Measurements from ENCODE around the gene ADGRG7. TPM values are rescaled to one million over a fixed set of nuclear protein-coding genes. Genes with fewer than 3 reads are reported as not detected.

ADGRG7 gene
- total RNA-seq, 6 experiments from 2014 or later, result not detected

DNA sequence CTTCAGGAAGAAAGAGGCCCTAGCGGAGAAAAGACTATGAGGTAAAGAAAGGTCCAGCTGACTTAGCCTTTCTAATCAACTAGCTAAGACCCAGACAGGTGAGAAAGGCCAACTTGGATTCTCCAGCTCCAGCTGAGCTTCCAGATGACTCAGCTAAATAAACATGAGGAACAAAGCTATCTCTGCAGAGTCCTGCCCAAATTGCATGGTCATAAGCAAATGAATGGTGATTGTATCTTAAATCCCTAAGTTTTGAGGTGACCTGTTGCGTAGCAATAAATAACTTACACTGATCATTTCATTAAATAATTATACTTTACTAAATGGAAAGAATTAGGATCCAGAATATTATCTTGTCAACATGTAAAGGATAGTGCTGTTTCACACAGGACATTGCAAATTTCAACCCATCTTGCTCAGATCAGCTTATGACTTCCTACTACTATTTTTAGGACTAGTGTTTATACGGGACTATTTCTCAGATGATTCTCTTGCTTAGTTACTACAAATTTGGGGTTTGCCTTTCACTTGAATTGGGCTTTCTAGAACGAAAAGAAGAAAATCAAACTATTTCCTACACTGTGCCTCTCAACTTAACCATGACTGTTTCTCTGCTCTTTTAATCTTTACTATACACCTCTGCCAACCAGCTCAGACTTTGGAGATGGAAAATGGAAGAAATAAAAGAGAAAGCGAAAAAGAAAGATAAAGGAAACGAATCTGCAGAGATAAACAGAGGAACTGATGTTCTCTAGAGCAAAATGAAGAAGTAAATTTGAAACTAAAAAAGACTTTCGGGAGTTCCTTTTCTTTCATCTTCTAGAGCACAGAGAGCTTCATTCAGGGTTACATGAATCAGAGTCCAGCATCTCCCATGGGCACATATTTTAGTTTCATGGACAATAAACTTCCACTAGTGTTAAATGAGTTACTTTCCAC lies 6.6 kb upstream of the ADGRG7 start:
- H3K36me3 Mint-ChIP-seq (ENCODE audit: low read depth), result no peaks in the 10 kb centered on the region; the same call in 1 of the 2 replicates
- H3K27me3 Mint-ChIP-seq (ENCODE audit: insufficient read depth), result peaks cover 16% of the 10 kb centered on the region
- H3K9me3 Mint-ChIP-seq, result peaks cover 8% of the 10 kb centered on the region; the same call in 1 of the 2 replicates
- no peak overlapping the region for H3K27ac Mint-ChIP-seq
- no peak for DNase-seq
- TF ChIP-seq, protein P1, sequence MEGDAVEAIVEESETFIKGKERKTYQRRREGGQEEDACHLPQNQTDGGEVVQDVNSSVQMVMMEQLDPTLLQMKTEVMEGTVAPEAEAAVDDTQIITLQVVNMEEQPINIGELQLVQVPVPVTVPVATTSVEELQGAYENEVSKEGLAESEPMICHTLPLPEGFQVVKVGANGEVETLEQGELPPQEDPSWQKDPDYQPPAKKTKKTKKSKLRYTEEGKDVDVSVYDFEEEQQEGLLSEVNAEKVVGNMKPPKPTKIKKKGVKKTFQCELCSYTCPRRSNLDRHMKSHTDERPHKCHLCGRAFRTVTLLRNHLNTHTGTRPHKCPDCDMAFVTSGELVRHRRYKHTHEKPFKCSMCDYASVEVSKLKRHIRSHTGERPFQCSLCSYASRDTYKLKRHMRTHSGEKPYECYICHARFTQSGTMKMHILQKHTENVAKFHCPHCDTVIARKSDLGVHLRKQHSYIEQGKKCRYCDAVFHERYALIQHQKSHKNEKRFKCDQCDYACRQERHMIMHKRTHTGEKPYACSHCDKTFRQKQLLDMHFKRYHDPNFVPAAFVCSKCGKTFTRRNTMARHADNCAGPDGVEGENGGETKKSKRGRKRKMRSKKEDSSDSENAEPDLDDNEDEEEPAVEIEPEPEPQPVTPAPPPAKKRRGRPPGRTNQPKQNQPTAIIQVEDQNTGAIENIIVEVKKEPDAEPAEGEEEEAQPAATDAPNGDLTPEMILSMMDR (IDR thresholded peaks at IDR 0.05), result no peak
- H3K4me1 Mint-ChIP-seq (ENCODE audit: low read depth), result peaks cover 20% of the 10 kb centered on the region
- H3K4me3 Mint-ChIP-seq, result peak overlapping the region; percentile 3; the same call in 1 of the 2 replicates

DNA sequence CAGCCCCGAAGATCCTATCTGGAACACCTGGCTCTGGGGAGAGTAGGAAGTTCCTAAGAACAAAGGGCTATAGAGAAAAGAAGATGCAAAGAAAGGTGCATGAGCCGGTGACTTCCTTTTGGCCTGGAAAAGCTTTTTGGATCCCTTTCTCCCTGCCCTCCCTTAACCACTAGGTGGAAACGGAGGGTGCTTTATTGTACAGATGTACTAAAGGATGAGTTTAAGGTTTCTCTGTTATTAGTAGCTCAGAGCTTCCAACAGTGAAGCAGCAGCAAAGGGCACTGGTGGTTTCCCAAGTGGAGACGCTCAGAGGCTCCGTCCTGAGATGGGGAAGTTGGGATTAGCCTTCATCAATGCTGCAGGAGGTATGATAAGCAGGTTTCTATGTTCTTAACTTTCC lies 5.9 kb upstream of the ADGRG7 start:
- Mint-ChIP-seq H3K27me3 (ENCODE audit: insufficient read depth) (peaks cover 15% of the 10 kb centered on the region), H3K4me1 (ENCODE audit: low read depth) (peaks cover 20% of the 10 kb centered on the region), H3K9me3 (peaks cover 8% of the 10 kb centered on the region; the same call in 1 of the 2 replicates), H3K4me3 (peak overlapping the region; percentile 3; the same call in 1 of the 2 replicates), H3K36me3 (ENCODE audit: low read depth) (no peaks in the 10 kb centered on the region; the same call in 1 of the 2 replicates), H3K27ac (no peak overlapping the region)
- TF ChIP-seq, protein P1 (IDR thresholded peaks at IDR 0.05), result peak; percentile 72
- DNase-seq, result peak; percentile 29

DNA sequence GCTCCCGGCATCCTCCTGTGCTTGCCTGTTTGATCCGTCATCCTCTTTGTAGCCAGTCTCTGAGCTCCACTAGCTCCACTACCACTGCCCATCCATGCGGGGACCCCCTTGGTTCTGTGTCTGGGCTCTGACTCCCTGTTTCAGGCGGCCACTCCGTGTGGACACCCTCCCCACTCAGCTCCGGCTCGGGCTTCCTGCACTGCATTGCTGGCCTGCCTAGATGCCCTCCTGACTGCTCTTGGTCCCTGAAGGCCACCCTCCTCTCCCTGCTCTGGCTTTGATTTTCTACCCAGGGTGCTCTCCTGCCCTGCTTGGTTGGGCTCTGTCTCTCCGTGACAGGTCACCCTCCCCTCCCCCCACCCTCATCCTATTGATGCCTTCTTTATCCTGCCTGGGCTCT lies 4.0 kb upstream of the ADGRG7 start:
- TF ChIP-seq, protein P1 (IDR thresholded peaks at IDR 0.05), result no peak
- Mint-ChIP-seq H3K27ac (no peak overlapping the region), H3K9me3 (no peaks in the 10 kb centered on the region), H3K4me1 (ENCODE audit: low read depth) (peaks cover 15% of the 10 kb centered on the region), H3K36me3 (ENCODE audit: low read depth) (no peaks in the 10 kb centered on the region), H3K4me3 (no peak overlapping the region), H3K27me3 (ENCODE audit: insufficient read depth) (peaks cover 29% of the 10 kb centered on the region)
- DNase-seq, result no peak

DNA sequence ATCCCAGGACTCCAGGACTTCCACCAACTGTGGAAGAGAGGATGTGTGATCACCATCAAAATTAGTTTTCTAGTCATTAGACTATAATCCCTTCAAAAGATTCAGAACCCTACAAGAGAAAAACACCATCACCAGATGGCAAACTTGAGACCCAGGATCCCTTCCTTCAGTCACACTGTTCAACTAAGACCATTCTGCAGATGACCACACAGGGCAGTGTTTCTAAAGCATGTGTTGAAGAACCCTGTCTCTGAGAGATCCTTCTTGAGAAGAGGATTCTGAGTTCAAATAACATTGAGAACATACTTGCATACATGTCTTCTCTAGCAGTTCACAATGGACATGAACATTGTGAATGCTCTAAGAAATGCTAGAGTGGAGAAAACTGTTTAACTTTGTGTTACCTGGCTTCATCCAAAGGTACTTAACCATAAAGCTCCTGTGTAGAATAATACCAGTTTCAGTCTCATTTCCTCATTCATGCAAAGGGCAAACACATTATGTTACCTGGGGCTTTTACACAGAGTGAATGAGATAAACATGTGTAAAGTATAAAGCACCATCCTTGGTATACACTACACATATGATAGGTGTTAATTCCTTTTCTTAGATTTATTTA lies 2.4 kb upstream of the ADGRG7 start:
- Mint-ChIP-seq H3K4me3 (no peak overlapping the region), H3K4me1 (ENCODE audit: low read depth) (peaks cover 15% of the 10 kb centered on the region), H3K27ac (no peak overlapping the region), H3K9me3 (no peaks in the 10 kb centered on the region), H3K27me3 (ENCODE audit: insufficient read depth) (peaks cover 31% of the 10 kb centered on the region), H3K36me3 (ENCODE audit: low read depth) (no peaks in the 10 kb centered on the region)
- DNase-seq, result no peak
- TF ChIP-seq, protein P1 (IDR thresholded peaks at IDR 0.05), result no peak

DNA sequence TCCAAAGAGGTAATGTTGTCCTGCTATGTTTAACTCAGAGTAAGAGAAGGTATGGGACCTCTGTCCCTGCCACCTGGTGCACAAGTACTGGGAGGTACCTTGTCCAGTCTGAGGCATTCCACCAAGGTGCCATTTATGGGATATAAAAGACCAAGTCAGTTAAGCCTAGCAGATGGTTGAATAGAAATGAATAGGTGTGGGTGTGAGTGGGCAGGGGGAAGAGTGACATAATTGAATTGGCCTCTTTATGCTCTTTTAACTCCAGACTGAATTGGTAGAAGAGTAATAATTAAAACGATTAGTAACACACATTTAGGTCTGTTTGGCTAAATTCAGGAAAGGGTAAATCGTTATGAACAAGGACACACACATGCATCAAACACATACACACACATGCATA lies 562 bp downstream of the ADGRG7 start:
- Mint-ChIP-seq H3K36me3 (ENCODE audit: low read depth) (no peaks in the 10 kb centered on the region), H3K27me3 (ENCODE audit: insufficient read depth) (peaks cover 38% of the 10 kb centered on the region), H3K9me3 (no peaks in the 10 kb centered on the region), H3K4me3 (no peak overlapping the region), H3K27ac (no peak overlapping the region), H3K4me1 (ENCODE audit: low read depth) (no peaks in the 10 kb centered on the region)
- TF ChIP-seq, protein P1 (IDR thresholded peaks at IDR 0.05), result no peak
- no peak for DNase-seq
